GM18498 (cell line): ENCODE data around the gene SH2D3A.

Experiments
- ATAC-seq: cut with Tn5 transposase; IDR thresholded peaks from one replicate; pipeline ENCODE4 v1.9.1; 2021; ENCODE audit warnings: mild to moderate bottlenecking, moderate library complexity; ENCODE audit not compliant: unreplicated experiment

Gene SH2D3A

GRCh38 chr19:6723738-6724137, 43.5 kb downstream of the SH2D3A start:
- ATAC-seq: no peak

- no peak for ATAC-seq
Measured at GRCh38 chr19:6723108-6723618, 44.1 kb downstream of the SH2D3A start.

- no peak for ATAC-seq
Measured at GRCh38 chr19:6721773-6722172, 45.5 kb downstream of the SH2D3A start.

- ATAC-seq: no peak
Measured at GRCh38 chr19:6721138-6721474, 46.1 kb downstream of the SH2D3A start.

- no peak for ATAC-seq
Measured at GRCh38 chr19:6720369-6721137, 46.7 kb downstream of the SH2D3A start, which contains the start of gene C3. Gene C3, minus strand, starts transcription at chr19:6720650. Its CDS starts 61 bp downstream, at chr19:6720589.

GRCh38 chr19:6719992-6720368, 47.3 kb downstream of the SH2D3A start:
- no peak for ATAC-seq

GRCh38 chr19:6719540-6719861, 47.7 kb downstream of the SH2D3A start:
- no peak for ATAC-seq

- ATAC-seq: no peak
Measured at GRCh38 chr19:6718741-6719539, 48.3 kb downstream of the SH2D3A start.

- ATAC-seq: no peak
Measured at GRCh38 chr19:6718111-6718740, 49.0 kb downstream of the SH2D3A start.

GRCh38 chr19:6717441-6717971, 49.7 kb downstream of the SH2D3A start:
- ATAC-seq: no peak

GRCh38 chr19:6717036-6717435, 50.2 kb downstream of the SH2D3A start:
- ATAC-seq: no peak

- no peak for ATAC-seq
Measured at GRCh38 chr19:6716610-6716970, 50.6 kb downstream of the SH2D3A start.

- no peak for ATAC-seq
Measured at GRCh38 chr19:6714749-6715555, 52.3 kb downstream of the SH2D3A start.

GRCh38 chr19:6713773-6714692, 53.2 kb downstream of the SH2D3A start:
- no peak for ATAC-seq

GRCh38 chr19:6712692-6713670, 54.3 kb downstream of the SH2D3A start:
- no peak for ATAC-seq

GRCh38 chr19:6712231-6712630, 55.0 kb downstream of the SH2D3A start:
- ATAC-seq: no peak

- no peak for ATAC-seq
Measured at GRCh38 chr19:6711605-6712004, 55.6 kb downstream of the SH2D3A start.

- ATAC-seq: no peak
Measured at GRCh38 chr19:6711078-6711361, 56.2 kb downstream of the SH2D3A start.
